RKO (cell line): ENCODE results near the gene PLEKHF1.

Experiments used
- DNase-seq: peaks from one replicate; pipeline ENCODE4 v3.0.0-alpha.2; 2016; ENCODE audit warnings: low spot score

The PLEKHF1 gene

DNA sequence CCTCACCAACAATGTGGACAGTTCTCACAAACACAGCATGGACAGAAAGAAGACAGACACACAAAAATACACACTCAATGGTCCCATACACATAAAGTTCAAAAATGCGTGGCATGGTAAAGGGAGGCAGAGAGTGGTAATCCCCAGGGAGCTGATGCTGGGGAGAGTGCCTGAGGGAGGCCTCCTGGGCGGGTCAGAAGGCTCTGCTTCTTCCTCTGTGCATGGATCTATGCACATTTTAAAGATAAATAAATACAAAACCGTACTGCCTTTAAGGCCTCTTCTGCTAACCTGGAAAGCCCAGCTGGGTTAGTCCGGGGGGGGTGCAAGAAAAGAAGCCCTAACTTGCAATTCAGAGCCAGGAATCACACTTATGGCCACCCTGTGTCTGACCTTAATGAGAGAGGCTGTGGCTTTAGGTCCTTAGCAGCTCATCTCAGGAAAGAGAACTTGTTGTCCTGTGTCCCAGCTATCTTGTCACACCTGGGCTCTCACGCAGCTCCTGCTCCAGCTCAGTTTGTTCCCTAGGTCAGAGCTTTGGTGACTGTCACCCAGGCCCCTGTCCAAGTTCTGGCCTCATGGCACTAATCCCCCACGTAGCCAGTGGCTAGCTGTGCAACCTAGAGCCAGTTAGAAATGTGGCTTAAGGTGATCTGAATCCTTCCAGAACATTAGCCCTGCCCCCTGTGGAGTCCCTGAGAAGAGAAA lies 30.7 kb upstream of the PLEKHF1 start:
- DNase-seq = no peak

DNA sequence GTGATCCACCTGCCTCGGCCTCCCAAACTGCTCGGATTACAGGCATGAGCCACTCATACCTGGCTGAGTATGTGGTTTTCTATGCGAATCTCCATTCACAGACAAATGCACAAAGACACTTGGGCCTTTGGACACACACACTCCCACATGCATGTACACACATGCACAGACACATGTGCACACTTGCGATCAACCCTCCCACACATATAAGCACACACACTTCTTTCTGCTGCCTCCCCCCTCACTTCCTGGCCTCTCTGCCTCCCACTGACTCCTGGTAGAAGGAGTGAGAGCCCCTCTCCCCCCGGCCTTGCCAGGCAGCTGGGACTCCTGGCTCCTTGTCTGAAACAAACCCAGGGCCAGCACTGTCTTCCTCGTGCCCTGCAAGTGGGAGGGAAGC lies 29.3 kb upstream of the PLEKHF1 start:
- DNase-seq = no peak

DNA sequence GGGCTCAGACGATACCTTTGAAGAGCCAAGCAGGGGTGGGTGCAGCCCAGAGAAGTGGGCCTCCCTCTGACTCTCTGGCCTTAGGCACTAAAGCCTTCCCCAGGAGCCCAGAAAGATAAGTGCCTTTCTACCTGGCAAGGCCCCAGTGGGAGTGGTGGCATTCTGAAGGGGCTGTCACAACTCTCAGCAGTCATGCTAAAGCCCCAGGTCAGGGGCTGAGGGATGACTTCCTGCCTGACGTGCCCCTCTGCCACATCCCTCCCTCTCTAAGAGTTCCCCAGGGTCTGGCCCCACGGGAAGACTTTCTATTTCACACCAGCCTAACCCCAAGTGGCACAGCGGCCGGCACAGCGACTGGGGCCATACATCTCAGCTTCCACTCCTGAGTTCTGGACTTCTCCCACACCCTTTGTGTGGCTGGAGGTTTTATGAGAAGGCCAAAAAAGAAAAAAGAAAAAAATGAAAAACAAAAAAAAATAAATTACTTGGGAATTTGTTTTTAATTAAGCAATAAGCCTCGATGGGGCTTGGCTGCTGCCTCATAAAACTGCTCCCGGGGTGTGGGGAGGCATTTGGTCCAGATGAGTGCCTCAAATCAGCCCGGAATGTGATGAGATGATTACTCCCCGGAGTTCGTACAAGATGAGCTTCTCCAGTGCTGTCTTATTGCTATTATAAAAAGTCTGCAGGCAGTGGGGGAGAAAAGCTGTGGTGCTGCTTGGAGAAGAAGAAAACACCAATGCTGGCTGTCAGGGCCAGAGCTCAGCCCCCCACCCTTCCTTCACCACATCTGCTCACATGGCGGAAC lies 28.5 kb upstream of the PLEKHF1 start:
- no peak for DNase-seq

DNA sequence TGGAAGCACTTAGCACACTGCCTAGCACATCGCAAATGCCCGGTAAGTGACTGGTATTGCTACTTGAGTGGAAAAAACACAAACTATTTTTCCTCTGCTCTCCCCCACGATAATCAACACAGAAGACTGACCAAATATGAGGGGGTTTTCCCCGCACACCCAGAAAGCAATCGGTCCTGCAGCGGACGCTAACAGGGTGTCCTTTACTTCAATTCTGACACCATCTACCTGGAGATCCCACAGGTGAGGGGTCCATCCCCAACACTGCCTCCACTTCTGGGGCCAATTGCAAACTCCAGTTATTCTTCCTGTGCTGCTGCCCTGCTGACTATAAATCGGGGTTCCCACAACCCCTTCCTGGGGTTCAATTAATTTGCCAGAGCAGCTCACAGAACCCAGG lies 26.2 kb upstream of the PLEKHF1 start:
- DNase-seq = no peak

DNA sequence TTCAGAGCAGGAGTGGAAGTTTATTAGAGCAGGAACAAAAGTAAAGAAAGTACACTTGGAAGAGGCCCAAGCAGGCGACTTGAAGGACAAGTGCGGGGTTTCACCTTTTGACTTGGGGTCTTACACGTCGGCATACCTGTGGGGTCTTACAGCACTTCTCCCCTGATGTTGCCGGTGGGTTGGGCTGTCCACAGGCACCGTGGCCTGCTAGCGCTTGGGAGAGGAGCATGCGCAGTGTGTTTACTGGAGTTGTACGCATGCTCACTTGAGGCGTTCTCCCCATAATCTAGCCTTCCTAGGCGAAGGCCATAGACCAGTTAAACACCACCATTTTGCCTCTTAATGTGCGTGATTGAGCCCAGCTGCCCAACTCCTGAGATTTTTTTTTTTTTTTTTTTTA lies 25.0 kb upstream of the PLEKHF1 start:
- DNase-seq = no peak

DNA sequence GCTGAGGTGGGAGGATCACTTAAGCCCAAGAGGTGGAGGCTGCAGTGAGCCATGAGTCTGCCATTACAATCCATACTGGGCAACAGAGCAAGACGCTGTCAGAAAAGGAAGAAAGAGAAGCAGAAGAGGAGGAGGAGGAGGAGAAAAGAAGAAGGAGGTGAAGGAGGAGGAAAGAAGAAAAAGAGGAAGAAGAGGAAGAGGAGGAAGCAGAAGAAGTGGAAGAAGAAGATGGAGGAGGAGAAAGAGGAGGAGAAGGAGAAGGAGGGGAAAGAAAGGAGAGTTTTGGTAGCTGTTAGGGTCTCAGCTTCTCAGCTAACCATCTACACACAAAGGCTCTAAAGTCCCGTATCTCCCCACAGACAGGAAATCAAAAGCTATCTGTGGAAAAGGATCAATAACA lies 23.7 kb upstream of the PLEKHF1 start:
- DNase-seq = no peak

DNA sequence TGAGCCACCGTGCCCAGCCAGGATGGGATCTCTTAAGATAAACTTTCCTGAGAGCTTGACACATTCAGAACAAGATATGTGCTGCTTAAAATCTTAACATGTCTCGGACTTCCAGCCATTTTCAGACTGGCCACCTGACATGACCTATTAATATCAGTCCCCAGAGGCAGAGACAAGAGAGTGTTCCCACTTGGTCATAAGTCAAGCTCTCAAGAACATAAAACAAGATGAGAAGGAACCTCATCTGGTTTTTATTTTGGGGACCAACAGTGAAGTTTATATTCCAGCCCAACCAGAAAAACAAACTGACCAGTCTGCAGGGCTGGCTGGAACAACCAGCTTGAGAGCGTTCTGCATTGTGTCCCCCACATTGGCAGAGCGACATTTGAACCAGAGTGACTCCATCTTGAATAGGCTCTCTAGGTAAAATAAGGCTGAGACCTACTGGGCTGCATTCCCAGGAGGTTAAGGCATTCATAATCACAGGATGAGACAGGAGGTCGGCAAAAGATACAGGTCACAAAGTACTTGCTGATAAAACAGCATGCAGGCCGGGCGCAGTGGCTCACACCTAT lies 21.8 kb upstream of the PLEKHF1 start:
- no peak for DNase-seq

DNA sequence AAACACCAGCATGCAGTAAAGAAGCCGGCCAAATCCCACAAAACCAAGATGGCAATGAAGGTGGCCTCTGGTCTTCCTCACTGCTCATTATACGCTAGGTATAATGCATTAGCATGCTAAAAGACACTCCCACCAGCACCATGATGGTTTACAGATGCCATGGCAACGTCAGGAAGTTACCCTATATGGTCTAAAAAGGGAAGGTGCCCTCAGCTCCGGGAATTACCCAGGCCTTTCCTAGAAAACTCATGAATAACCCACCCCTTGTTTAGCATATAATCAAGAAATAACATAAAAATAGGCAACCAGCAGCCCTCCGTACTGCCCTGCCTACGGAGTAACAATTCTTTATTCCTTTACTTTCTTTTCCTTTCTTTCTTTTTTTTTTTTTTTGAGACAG lies 21.1 kb upstream of the PLEKHF1 start:
- DNase-seq = no peak

DNA sequence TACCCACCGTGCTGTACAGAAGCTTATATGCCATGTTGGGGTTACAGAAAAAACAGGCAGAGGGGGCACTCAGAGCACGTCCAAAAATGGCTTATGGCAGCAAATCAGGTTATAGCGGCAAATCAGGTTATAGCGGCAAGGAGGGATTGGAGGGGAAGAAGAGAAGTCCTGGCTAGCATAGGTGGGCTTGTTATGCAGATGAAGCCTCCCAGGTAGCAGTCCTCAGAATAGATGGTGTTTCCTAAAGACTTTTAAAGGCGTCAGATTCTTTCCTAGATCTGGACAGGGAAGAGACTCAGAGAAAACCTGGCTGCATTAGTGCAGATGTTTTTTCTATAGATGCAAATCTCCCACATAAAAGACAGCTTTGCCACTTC lies 19.8 kb upstream of the PLEKHF1 start:
- DNase-seq = no peak

DNA sequence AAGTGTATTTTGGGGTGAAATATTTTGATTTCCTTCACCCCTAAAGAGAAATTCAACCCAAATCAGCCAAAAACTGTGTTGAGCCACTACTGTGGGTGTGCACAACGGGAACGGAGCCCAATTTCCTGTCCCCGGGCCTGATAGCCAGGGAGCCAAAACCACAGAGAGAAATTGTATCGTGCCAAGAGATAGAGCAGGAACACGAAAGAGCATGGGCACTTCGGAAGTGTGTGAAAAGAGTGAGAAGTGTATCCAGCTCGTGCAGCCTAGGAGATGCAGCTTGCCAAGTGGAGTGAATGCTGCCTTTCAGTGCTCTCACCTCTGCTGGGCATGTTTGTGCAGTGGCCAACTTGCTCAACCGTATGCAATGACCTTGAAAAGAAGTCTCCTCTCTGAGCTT lies 19.4 kb upstream of the PLEKHF1 start:
- DNase-seq = no peak

DNA sequence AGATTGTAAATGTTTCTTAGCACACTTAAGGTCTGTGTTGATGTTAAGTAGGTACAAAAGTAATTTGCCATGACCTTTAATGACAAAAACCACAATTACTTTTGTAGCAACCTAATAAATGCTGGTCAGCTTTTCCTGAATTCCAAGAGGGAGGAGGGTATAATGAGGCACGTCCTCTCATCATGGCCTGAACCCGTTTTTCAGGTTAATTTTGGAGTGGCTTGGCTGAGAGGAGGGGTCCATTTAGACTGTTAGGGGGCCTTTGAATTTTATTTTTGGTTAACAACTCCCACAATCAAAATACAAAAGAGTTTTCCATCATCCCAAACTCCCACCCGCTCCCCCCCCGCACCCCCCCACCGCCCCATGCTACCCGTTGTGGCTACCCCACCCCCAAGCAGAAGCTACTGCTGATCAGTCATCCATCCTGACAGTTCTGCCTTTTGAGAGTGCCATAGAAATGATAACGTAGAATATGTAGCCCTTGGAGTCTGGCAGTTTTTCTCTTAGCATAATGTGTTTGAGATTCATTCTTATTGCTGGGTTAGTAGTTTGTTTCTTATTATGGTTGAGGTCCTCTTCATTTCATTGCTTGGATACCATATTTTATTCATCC lies 14.4 kb upstream of the PLEKHF1 start:
- no peak for DNase-seq

DNA sequence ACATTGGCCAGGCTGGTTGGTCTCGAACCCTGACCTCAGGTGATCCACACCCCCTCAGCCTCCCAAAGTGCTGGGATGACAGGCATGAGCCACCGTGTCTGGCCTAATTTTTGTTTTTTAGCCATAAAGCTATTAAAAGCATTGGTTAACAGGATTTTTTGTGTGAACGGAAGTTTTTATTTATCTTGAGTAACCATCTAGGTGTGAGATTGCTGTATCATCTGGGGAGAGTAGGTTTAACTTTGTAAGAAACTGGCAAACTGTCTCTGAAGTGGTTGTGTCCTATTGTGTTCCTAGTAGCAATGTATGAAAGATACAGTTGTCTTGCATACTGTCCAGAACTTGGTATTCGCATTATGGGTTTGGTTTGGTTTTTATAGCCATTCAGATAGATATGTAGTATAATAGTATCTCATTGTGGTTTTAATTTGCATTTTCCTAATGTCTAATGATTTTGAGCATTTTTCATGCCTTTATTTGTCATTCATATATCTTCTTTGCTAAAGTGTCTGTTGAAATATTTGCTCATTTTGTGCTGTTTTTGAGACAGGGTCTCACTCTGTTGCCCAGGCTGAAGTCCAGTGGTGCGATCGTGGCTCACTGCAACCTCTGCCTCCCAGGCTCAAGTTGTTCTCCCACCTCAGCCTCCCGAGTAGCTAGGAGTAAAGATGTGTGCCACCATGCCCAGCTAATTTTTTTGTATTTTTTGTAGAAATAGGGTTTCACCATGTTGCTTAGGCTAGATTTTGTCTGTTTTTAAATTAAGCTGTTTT lies 13.5 kb upstream of the PLEKHF1 start:
- DNase-seq = no peak

DNA sequence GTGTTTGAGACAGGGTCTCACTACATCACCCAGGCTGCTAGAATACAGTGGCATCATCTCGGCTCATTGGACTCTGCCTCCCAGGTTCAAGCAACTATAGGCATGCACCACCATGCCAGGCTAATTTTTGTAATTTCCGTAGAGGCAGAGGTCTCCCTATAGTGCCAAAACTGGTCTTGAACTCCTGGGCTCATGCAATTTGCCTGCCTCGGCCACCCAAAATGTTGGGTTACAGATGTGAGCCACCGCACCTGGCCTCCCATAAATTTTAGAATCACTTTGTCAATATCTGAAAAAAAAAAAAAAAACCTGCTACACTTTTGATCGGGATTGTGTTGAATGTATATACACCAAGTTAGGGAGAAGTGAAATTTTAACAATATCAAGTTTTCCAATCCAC lies 11.9 kb upstream of the PLEKHF1 start:
- DNase-seq = no peak

DNA sequence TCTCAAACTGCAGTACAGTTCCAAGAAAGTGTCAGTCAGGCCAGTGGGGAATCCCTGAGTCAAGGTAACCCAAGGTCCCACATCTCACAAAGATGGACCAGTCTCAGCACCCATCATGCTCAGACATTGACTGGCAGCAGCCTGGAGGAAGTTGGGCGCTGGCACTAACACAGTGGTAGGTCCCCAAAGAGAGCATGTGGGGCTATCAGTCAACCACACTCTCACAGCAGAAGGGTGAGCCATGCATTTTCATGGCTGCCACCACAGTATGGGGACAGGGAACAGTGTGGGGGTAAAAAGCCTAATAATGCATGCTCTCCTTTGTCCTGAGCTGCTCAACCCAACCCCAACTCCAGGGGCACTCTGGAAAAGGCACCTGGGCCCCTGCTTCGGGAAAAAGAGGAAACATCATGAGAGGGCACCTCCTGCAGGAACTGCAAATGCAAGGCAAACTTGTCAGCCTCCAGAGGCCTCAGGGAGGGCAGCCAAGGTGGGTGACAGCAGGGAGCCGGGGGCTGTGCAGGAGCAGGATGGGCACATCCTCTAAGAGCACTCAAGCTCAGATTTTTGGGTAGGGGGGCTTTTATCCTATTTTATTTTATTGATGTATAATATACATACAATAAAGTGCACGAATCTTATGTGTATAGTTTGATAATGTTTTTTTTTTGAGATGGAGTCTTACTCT lies 9.5 kb upstream of the PLEKHF1 start:
- DNase-seq = no peak

DNA sequence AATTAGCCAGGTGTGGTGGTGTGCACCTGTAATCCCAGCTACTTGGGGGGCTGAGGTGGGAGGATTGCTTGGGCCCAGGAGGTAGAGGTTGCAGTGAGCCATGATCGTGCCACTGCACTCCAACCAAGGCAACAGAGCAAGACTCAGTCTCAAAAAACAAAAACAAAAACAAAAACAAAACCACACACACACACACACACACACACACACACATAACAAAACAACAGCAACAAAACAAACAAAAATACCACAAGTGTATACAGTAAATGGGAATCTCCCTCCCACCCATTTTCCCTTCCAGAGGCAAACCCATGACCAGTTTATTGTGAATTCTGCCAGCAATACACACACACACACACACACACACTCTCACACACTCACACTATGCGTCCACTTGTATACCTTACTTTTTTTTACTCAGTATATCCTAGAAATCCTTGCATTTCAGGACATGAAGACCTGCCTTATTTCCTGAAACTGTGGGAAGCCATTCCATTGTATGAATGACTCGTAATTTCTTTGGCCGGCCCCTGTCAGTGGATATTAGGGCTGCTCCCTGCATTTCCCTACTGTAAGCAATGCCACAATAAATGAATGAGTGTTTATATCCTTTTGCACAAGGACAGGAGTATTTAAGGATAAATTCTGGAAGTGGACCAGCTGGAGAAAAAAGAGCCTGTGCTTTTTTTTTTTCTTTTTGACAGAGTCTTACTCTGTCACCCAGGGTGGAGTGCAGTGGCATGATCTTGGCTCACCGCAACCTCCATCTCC lies 6.9 kb upstream of the PLEKHF1 start:
- no peak for DNase-seq

DNA sequence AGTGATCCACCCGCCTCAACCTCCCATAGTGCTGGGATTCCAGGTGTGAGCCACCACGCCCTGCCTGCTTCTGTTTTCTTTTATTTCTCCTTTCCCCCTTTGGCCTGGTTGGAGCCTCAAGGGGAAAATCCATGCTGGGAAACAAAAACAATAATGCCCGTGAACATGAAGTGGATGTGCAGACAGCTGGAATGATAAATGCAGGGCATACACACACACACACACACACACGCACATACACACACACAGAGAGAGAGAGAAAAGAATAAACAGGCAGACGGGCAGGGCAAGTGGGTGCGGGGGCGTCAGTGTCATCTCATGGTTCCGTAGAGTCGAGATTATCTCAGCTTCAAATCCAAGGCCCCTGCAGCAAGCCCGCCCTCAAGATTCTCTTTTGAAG lies 4.4 kb upstream of the PLEKHF1 start:
- DNase-seq = no peak

DNA sequence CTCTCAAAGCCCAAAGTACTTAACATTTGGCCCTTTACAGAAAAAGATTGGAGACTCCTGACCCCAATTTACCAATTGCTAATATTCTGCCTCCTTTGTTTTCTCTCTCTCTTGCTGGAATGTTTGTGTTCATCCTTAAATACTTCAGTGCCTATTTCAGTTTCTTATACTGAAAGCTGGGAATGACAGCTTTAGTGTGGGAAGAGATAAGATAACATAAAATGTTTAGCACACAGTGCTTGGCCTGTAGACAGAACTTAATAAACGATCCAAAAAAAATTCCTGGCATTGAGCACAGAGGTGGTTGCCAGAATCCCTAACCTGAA lies 3.0 kb upstream of the PLEKHF1 start:
- no peak for DNase-seq

DNA sequence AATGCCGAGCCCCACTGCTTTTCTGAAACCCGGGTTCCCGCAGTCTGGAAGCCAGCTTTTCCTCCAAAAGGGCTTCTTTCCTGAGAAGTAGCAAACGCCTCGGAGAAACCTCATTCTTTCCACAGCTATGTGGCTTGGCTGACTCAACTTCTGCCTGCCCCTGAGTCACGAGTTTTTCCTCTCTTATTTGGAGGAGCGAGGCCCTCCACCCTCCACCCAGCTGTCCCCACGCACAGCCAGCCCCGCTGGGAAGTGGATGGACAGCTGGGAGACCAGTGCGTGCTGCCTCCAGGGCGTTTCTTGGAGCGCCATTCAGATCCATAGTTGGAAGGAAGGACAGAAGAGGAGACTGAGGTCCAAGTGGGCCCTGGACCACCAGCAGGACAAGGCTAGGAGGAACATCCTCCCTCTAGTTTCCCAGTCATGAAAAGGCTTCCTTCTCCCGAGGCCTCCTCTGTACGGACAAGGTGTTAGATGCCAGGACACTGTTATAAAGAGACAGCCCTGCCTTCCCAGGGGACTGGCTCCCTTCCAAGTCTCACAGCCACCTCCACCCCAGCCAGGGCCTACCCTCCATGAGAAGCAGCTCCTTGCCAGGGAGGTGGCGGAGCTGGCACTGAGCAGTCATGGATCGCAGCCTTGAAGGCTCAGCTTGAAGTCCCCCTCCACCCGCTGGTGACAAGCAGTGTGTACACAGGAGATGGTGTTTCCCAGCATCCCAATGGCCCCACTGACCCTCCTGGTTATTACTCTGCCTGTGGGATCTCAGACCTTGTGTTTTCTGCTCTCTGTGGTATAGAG lies 2.5 kb upstream of the PLEKHF1 start:
- DNase-seq = peak; percentile 90

DNA sequence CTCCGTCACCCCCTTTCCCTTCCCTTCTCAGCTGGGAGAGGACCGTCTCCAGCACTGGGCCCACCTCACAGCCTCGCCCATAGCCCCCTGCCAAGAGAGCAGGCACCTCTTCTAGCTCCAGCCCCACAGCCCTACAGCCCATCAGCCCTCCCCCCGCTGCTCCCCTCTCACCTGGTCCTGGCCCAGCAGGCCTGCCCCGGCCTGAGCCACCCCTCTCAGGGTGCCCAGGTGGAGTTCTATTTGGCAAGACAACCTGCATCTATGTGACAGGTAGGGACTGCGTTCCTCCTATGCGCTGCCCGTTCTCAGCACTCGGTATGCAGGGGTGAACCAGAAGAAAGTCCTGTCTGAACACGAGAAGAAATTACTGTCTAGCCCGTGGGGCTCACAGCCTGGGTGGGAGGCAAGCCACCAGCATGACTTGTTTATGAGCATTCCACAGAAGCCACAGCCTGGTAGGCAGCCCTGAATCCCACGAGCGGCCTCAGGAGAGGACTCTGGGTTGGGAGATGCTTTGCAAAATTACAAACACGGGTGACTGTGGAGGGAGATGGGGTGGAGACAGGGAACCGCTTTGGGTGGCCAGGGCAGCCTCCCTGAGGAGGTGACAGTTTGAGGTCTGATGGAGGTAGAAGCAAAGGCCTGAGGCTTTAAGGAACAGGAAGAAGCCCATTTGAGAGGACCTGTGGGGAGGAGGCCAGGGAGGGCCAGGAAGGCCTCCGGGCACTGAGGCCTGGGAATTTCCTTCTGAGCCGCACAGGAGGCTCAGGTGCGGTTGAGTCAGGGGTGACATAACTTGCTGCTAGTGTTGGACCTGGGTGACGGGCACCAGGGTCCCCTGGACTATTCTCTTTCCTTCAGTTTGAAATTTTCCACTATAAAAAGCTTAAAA lies 1.2 kb upstream of the PLEKHF1 start:
- DNase-seq = no peak
